Panc1 (cell line): ENCODE data around the gene CASTOR1. TPM values are rescaled to one million over a fixed set of nuclear protein-coding genes. Genes with fewer than 3 reads are reported as not detected.
A peak's percentile ranks its signal among the peaks of the same experiment; 100 is the strongest.

Experiments used
- ATAC-seq: fragments of 200-7000 bp; cut with Tn5 transposase; 2 replicates; pipeline ENCODE4 v1.9.1; 2020; ENCODE audit warnings: mild to moderate bottlenecking, moderate library complexity
- BruUV-seq: library from RNA; stranded (reverse); fragments of 400-500 nt; replicated peaks from 2 replicates; lab custom pipeline; 2021; lab: Mats Ljungman, UMichigan
- CTCF ChIA-PET: fragments of 300-600 bp; sonication (Branson Sonifier 250); formaldehyde crosslinking; loops from one replicate; lab custom pipeline; 2022; ENCODE audit warnings: antibody characterized with exemption; lab: Charles Lee
- POLR2A ChIA-PET: fragments of 300-600 bp; sonication (Branson Sonifier 250); formaldehyde crosslinking; loops from one replicate; lab custom pipeline; 2022; ENCODE audit warnings: antibody characterized with exemption; lab: Charles Lee
- DNase-seq: peaks from one replicate; pipeline ENCODE4 v3.0.0-alpha.2; 2010; ENCODE audit warnings: low read depth, low spot score
- H3K27ac ChIP-seq: 2 replicates; pipeline ENCODE4 v1.5.1; 2011; ENCODE audit warnings: mild to moderate bottlenecking, low read length, inconsistent platforms
- H3K27me3 ChIP-seq: fragments of 200-500 bp; sonication (Bioruptor generic); 2 replicates; pipeline ENCODE4 v1.6.0; 2014; ENCODE audit warnings: low read length, inconsistent platforms; ENCODE audit not compliant: control insufficient read depth, insufficient read depth
- H3K36me3 ChIP-seq: fragments of 200-500 bp; sonication (Bioruptor generic); 2 replicates; pipeline ENCODE4 v1.5.1; 2014; ENCODE audit warnings: inconsistent platforms, mild to moderate bottlenecking, low read length, moderate library complexity; ENCODE audit not compliant: control insufficient read depth, insufficient read depth
- H3K4me1 ChIP-seq: 2 replicates; pipeline ENCODE4 v1.5.1; 2011; ENCODE audit warnings: inconsistent platforms, mild to moderate bottlenecking, low read length, moderate library complexity; ENCODE audit not compliant: control insufficient read depth, insufficient read depth
- H3K4me3 ChIP-seq, 2 experiments: 2 replicates each; pipeline ENCODE4 v1.5.1; 2011 to 2012; ENCODE audit warnings: low read depth in 2 of 2, low read length in 2 of 2, mild to moderate bottlenecking in 2 of 2, inconsistent platforms in 1 of 2, moderate library complexity in 1 of 2
- H3K9me3 ChIP-seq: fragments of 200-500 bp; sonication (Bioruptor generic); 2 replicates; pipeline ENCODE4 v1.5.1; 2014; ENCODE audit warnings: low read depth, mild to moderate bottlenecking, inconsistent platforms, low read length, moderate library complexity; ENCODE audit not compliant: control insufficient read depth, insufficient read depth
- POLR2AphosphoS5 ChIP-seq: IDR thresholded peaks from 2 replicates; pipeline ENCODE4 v1.6.1; 2012; ENCODE audit warnings: mild to moderate bottlenecking, low read depth, low read length, moderate library complexity
- SIN3A ChIP-seq: IDR thresholded peaks from 2 replicates; pipeline ENCODE4 v1.6.1; 2012; ENCODE audit warnings: low read depth, mild to moderate bottlenecking, low read length, moderate library complexity, borderline replicate concordance; ENCODE audit not compliant: insufficient read depth
- TCF7L2 ChIP-seq: IDR thresholded peaks from 2 replicates; pipeline ENCODE4 v1.6.1; 2011; ENCODE audit warnings: mild to moderate bottlenecking, low read depth, low read length, inconsistent platforms
- in situ Hi-C: cut with HindIII; loops from 2 replicates; pipeline ENCODE4 v1.10.0; 2016; ENCODE audit warnings: low sequenced_read_pairs, low pct_unique_long_range_greater_than_20kb
- intact Hi-C: fragments of 100-400 bp; cut with micrococcal nuclease; formaldehyde crosslinking; loops from one replicate; pipeline ENCODE4 v1.10.0; 2022; ENCODE audit not compliant: unreplicated experiment
- total RNA-seq: library from RNA; stranded (reverse); gene quantifications from one replicate; pipeline ENCODE4 v1.2.1, GENCODE V29; 2021; ENCODE audit not compliant: unreplicated experiment
- TF ChIP-seq, protein P1 (sequence below): fragments of 450-650 bp; IDR thresholded peaks from 2 replicates; pipeline ENCODE4 v1.5.1; 2017; ENCODE audit warnings: mild to moderate bottlenecking
- TF ChIP-seq, protein P2 (sequence below), 2 experiments: IDR thresholded peaks; 2 replicates each; pipeline ENCODE4 v1.6.1; 2011 to 2012; ENCODE audit warnings: low read depth in 2 of 2, control low read depth in 1 of 2, low read length in 1 of 2, mild to moderate bottlenecking in 1 of 2, moderate library complexity in 1 of 2; ENCODE audit not compliant: insufficient read depth in 1 of 2

CASTOR1 gene
- total RNA-seq, 1 experiment from 2014 or later = 6.7 TPM

DNA sequence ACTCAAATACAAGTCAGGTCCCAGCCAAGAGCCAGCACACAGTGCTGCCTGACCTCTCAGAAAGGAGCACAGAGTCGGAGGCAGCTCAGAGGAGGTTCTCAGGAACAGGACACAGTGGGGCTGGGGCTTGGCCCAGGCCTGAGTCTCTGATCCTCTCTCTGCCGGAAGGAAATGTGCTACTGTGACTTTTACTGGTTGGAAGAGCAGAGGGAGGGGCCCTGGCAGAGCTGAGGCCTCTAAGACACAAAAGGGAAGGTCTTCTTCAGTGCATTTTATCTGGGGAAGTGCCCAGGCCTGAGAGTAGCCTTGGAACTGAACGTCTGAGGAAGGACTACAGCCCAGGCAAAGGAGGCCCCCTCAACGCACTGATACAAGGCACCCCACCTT lies 16.2 kb upstream of the CASTOR1 start:
- ChIA-PET CTCF (no interaction called here), POLR2A (no interaction called here)
- H3K4me3 ChIP-seq = no peak overlapping the region
- ATAC-seq (peak; percentile 49; the same call in 1 of the 2 replicates), DNase-seq (no peak)
- BruUV-seq = no TSS peak
- intact Hi-C loops (no loop called here), in situ Hi-C loops (no loop called here)
- H3K4me1 ChIP-seq = peaks cover 19% of the 10 kb centered on the region
- H3K36me3 ChIP-seq = no peaks in the 10 kb centered on the region
- no peak for TF ChIP-seq SIN3A
- TF ChIP-seq, protein P1, sequence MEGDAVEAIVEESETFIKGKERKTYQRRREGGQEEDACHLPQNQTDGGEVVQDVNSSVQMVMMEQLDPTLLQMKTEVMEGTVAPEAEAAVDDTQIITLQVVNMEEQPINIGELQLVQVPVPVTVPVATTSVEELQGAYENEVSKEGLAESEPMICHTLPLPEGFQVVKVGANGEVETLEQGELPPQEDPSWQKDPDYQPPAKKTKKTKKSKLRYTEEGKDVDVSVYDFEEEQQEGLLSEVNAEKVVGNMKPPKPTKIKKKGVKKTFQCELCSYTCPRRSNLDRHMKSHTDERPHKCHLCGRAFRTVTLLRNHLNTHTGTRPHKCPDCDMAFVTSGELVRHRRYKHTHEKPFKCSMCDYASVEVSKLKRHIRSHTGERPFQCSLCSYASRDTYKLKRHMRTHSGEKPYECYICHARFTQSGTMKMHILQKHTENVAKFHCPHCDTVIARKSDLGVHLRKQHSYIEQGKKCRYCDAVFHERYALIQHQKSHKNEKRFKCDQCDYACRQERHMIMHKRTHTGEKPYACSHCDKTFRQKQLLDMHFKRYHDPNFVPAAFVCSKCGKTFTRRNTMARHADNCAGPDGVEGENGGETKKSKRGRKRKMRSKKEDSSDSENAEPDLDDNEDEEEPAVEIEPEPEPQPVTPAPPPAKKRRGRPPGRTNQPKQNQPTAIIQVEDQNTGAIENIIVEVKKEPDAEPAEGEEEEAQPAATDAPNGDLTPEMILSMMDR = no peak
- TF ChIP-seq TCF7L2 = no peak
- TF ChIP-seq, protein P2, sequence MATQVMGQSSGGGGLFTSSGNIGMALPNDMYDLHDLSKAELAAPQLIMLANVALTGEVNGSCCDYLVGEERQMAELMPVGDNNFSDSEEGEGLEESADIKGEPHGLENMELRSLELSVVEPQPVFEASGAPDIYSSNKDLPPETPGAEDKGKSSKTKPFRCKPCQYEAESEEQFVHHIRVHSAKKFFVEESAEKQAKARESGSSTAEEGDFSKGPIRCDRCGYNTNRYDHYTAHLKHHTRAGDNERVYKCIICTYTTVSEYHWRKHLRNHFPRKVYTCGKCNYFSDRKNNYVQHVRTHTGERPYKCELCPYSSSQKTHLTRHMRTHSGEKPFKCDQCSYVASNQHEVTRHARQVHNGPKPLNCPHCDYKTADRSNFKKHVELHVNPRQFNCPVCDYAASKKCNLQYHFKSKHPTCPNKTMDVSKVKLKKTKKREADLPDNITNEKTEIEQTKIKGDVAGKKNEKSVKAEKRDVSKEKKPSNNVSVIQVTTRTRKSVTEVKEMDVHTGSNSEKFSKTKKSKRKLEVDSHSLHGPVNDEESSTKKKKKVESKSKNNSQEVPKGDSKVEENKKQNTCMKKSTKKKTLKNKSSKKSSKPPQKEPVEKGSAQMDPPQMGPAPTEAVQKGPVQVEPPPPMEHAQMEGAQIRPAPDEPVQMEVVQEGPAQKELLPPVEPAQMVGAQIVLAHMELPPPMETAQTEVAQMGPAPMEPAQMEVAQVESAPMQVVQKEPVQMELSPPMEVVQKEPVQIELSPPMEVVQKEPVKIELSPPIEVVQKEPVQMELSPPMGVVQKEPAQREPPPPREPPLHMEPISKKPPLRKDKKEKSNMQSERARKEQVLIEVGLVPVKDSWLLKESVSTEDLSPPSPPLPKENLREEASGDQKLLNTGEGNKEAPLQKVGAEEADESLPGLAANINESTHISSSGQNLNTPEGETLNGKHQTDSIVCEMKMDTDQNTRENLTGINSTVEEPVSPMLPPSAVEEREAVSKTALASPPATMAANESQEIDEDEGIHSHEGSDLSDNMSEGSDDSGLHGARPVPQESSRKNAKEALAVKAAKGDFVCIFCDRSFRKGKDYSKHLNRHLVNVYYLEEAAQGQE (IDR thresholded peaks at IDR 0.05; ENCODE audit: insufficient read depth in 1 of 2, low read depth in 2 of 2, low read length in 1 of 2) = no peak
- TF ChIP-seq POLR2AphosphoS5 = no peak
- no peak overlapping the region; the same call in 1 of the 2 replicates for H3K27ac ChIP-seq
- H3K9me3 ChIP-seq = no peaks in the 10 kb centered on the region
- H3K27me3 ChIP-seq = no peaks in the 10 kb centered on the region

DNA sequence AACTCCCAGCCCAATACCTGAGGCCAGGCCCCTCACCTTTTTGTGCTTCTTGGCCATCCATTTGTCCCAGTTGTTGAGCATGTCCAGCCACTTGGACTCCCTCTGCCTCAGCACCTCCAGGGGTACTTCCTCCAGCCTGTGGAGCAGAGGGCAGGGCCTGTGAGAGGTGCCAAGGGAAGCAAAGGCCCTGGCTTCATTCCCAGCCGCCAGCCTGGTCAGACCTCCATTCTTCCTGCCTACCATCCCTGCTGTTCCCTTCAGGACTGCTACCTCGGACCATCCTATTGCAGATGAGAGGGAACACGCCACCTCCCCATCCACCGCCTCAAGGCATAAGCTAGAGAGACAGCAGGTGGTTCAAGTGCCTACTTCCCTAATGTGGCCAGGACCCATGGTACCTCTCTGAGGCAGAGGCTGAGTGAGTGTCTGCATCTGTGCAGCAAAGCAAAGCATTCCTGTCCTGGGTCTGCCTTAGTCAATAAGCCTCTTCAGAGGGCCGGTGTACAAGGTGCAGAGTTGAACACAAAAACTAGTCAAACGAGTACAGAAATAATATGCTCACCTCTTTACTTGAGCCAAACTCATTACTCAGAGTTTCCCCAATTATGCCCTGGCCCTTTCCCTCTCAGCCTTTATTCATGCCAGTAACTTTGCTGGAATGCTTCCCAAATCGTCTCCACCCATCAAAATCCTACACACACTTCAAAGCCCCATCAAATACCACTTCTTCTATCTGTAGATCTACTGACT lies 15.4 kb upstream of the CASTOR1 start:
- H3K4me3 ChIP-seq = no peak overlapping the region
- peaks cover 19% of the 10 kb centered on the region for H3K4me1 ChIP-seq
- ChIA-PET CTCF (no interaction called here), POLR2A (interaction anchor here (0.6 kb wide), 1 partner anchor 115 kb away, joined by 3 read pairs; no protein-coding TSS in a partner anchor)
- TF ChIP-seq POLR2AphosphoS5 = no peak
- TF ChIP-seq, protein P2 (IDR thresholded peaks at IDR 0.05; ENCODE audit: insufficient read depth in 1 of 2, low read depth in 2 of 2, low read length in 1 of 2) = no peak
- TF ChIP-seq, protein P1 = no peak
- no peak for TF ChIP-seq TCF7L2
- TF ChIP-seq SIN3A = no peak
- intact Hi-C loops = no loop called here
- no TSS peak for BruUV-seq
- in situ Hi-C loops = no loop called here
- no peaks in the 10 kb centered on the region for H3K36me3 ChIP-seq
- no peaks in the 10 kb centered on the region for H3K9me3 ChIP-seq
- no peak for DNase-seq
- ATAC-seq = no peak
- H3K27ac ChIP-seq = no peak overlapping the region
- no peaks in the 10 kb centered on the region for H3K27me3 ChIP-seq
